ENCODE measurements around the gene RERG. TPM values are rescaled to one million over a fixed set of nuclear protein-coding genes. Genes with fewer than 3 reads are reported as not detected.

RERG gene
- total RNA-seq, 2 experiments from 2014 or later, result not detected

DNA sequence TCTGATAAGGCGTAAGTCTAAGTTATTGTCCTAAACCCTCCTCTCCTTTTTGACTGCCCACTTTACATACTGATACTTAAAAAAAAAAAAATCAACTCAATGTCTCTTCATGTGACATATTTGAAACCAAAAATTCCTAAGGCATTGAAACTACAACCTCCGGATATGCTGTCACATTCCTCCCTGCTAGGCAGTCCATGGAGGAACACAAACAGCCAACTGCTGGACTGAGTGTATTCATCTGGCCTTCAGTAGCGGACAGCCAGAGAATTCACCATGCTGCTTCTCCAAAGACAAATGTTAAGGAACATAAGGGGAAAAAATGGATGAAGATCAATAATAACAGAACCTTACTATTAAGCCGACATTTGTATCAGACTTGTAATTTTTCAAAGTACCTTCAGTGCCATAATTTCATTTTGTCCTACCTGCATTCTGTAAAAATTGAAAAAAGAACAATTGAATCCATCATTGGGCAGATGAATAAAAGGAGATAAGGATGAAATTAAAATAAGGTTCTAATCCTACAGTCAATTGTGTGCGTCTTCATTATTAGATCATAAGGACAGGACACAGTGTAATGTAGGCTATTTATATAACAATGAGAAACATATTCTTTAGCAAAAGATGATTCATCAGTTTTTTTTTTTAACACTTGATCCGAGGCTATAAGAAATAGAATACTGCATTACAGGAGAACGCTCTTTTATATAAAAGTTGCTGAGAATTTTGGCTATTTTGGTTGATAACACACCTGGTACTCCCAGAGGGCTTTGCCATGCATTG lies 12.2 kb downstream of the RERG start:
- Mint-ChIP-seq H3K27ac (no peak overlapping the region), H3K27me3 (peaks cover 8% of the 10 kb centered on the region), H3K36me3 (ENCODE audit: low read depth) (no peaks in the 10 kb centered on the region), H3K4me1 (ENCODE audit: low read depth) (no peaks in the 10 kb centered on the region), H3K9me3 (no peaks in the 10 kb centered on the region), H3K4me3 (no peak overlapping the region)
- intact Hi-C loops (cut with micrococcal nuclease), result no loop called here
- TF ChIP-seq, protein P1, sequence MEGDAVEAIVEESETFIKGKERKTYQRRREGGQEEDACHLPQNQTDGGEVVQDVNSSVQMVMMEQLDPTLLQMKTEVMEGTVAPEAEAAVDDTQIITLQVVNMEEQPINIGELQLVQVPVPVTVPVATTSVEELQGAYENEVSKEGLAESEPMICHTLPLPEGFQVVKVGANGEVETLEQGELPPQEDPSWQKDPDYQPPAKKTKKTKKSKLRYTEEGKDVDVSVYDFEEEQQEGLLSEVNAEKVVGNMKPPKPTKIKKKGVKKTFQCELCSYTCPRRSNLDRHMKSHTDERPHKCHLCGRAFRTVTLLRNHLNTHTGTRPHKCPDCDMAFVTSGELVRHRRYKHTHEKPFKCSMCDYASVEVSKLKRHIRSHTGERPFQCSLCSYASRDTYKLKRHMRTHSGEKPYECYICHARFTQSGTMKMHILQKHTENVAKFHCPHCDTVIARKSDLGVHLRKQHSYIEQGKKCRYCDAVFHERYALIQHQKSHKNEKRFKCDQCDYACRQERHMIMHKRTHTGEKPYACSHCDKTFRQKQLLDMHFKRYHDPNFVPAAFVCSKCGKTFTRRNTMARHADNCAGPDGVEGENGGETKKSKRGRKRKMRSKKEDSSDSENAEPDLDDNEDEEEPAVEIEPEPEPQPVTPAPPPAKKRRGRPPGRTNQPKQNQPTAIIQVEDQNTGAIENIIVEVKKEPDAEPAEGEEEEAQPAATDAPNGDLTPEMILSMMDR (IDR thresholded peaks at IDR 0.05), result no peak
- ChIA-PET CTCF (interaction anchor here (0.7 to 2.8 kb wide), 2 partner anchors 12 to 116 kb away, joined by 3 to 23 read pairs; partner anchors contain the start of gene RERG), POLR2A (no interaction called here)
- DNase-seq, result no peak
- no peak for ATAC-seq

DNA sequence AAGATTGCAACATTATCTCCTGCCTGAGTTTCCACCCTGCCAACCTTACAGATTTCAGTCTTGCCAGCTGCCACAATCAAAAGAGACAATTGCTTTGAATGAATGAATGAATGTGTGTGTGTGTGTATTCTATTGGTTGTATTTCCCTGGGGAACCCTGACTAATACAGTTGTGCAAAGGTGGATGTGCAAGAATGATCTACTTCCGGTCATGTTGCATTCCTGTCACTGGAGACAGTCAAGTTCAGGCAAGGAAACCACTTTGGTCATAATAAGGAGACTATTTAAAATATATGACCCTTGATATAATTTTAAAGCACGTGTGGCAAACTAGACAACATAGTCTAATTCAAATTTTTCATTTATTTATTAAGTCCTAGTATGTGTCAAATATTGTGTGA lies 13.1 kb downstream of the RERG start:
- Mint-ChIP-seq H3K4me1 (ENCODE audit: low read depth) (no peaks in the 10 kb centered on the region), H3K36me3 (ENCODE audit: low read depth) (no peaks in the 10 kb centered on the region), H3K9me3 (no peaks in the 10 kb centered on the region), H3K27me3 (peaks cover 8% of the 10 kb centered on the region), H3K27ac (no peak overlapping the region), H3K4me3 (no peak overlapping the region)
- CTCF ChIA-PET, result interaction anchor here (2.8 kb wide), 1 partner anchor 13 kb away, joined by 23 read pairs; the partner anchor contains the start of gene RERG
- DNase-seq (no peak), ATAC-seq (no peak)
- intact Hi-C loops (cut with micrococcal nuclease), result no loop called here
- TF ChIP-seq, protein P1 (IDR thresholded peaks at IDR 0.05), result no peak
- POLR2A ChIA-PET, result no interaction called here

DNA sequence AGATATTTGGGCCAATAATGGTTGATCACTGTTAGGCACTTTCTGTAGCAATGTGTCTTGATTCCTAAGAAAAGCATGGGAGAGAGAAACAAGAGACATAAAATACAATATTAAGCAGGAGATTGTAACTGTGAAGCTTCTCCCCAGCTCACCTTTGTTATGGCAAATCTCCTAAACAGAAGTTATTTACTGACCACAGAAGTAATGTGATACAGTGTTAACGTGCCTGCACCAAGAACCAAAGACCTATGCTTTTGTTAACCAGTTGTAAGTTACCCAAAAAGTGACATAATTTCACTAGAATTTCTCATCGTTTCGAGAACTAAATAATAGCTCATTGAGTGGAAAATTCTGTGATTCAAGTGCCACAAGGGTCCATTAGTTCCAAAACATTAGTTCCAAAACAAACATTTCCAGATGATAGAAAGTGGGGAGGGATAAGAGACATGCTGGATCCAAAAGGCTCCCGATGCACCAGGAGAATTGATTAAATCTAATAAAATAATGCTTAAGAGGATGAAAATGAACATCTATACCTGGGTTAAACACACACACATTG lies 14.3 kb downstream of the RERG start:
- POLR2A ChIA-PET, result no interaction called here

DNA sequence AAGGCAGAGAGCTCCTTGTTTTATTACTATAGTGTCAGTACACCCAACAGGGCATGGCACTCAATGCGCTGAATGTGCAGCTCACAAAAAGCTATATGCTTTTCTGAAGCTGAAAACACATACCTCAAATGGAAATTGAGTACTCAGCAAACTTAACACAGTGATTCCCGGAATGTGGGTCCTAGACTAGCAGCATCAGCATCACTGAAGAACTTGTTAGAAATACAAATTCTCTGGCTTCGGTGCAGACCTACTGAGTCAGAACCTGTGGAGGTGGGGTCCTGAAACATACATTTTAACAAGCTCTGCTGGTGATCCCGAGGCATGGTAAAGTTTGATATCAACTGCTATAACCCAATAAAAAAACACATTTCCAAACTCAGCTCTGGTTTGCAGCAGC lies 14.9 kb downstream of the RERG start:
- CTCF ChIA-PET, result interaction anchor here (1.1 to 2.8 kb wide), 3 partner anchors 15 to 179 kb away, joined by 3 to 23 read pairs (median 15); partner anchors contain the start of gene RERG
- POLR2A ChIA-PET, result interaction anchor here (0.9 kb wide), 1 partner anchor 41 kb away, joined by 3 read pairs; no protein-coding TSS in a partner anchor
- H3K27ac Mint-ChIP-seq, result no peak overlapping the region
- H3K4me1 Mint-ChIP-seq (ENCODE audit: low read depth), result no peaks in the 10 kb centered on the region
- H3K9me3 Mint-ChIP-seq, result no peaks in the 10 kb centered on the region
- intact Hi-C loops (cut with micrococcal nuclease), result no loop called here
- TF ChIP-seq, protein P1 (IDR thresholded peaks at IDR 0.05), result no peak
- H3K27me3 Mint-ChIP-seq, result peaks cover 8% of the 10 kb centered on the region
- DNase-seq (no peak), ATAC-seq (no peak)
- H3K4me3 Mint-ChIP-seq, result no peak overlapping the region
- no peaks in the 10 kb centered on the region for H3K36me3 Mint-ChIP-seq (ENCODE audit: low read depth)

More for the DNA sequence above, 14.3 kb downstream of the RERG start:
- Mint-ChIP-seq H3K4me1 (ENCODE audit: low read depth) (no peaks in the 10 kb centered on the region), H3K27ac (no peak overlapping the region), H3K27me3 (peaks cover 8% of the 10 kb centered on the region), H3K9me3 (no peaks in the 10 kb centered on the region), H3K4me3 (no peak overlapping the region), H3K36me3 (ENCODE audit: low read depth) (no peaks in the 10 kb centered on the region)
- intact Hi-C loops (cut with micrococcal nuclease), result no loop called here
- DNase-seq (no peak), ATAC-seq (no peak)
- CTCF ChIA-PET, result interaction anchor here (1.1 to 2.8 kb wide), 2 partner anchors 14 to 180 kb away, joined by 3 to 23 read pairs; partner anchors contain the start of gene RERG
- TF ChIP-seq, protein P1 (IDR thresholded peaks at IDR 0.05), result no peak
